Stimulated activated CD8-positive, alpha-beta memory T cell treated with anti-CD3 and anti-CD28 coated beads, Interleukin-2, amount 100 ng/mL, for 1 hour (primary cell): ENCODE data around the gene FNTB.
"Not testable (repeated sequence)": the region's sequence is repeated elsewhere in the genome, so short reads cannot be mapped to it uniquely, and the experiment has no call there.

Experiments used
- DNase-seq, 2 donors: peaks; one replicate each; pipeline ENCODE4 v3.0.0-alpha.2; 2020; ENCODE audit warnings: low read depth in 2 of 2

Gene FNTB

GRCh38 chr14:65087835-65088234 lies 101.1 kb downstream of the FNTB start:
- DNase-seq = not testable (repeated sequence)

- no peak for DNase-seq
Measured at GRCh38 chr14:65092349-65092748, 105.7 kb downstream of the FNTB start.

GRCh38 chr14:65095633-65096205 lies 109.0 kb downstream of the FNTB start:
- DNase-seq = no peak

GRCh38 chr14:65096323-65097089 lies 109.8 kb downstream of the FNTB start:
- DNase-seq = no peak

GRCh38 chr14:65098586-65098985 lies 111.9 kb downstream of the FNTB start:
- DNase-seq = no peak

- DNase-seq = no peak
Measured at GRCh38 chr14:65100922-65101541, 114.3 kb downstream of the FNTB start.

- peak; percentile 3 to 24 for DNase-seq
Measured at GRCh38 chr14:65101631-65102440, 115.1 kb downstream of the FNTB start.

GRCh38 chr14:65102441-65103149 lies 115.9 kb downstream of the FNTB start, which contains the start of gene MAX:
MAX (minus strand) TSS chr14:65102517; CDS start chr14:65102339, 178 bp downstream.
- DNase-seq = peak; percentile 95

GRCh38 chr14:65103150-65103760 lies 116.6 kb downstream of the FNTB start:
- DNase-seq = no peak

GRCh38 chr14:65104791-65105190 lies 118.1 kb downstream of the FNTB start:
- DNase-seq = no peak

- no peak for DNase-seq
Measured at GRCh38 chr14:65106316-65106715, 119.6 kb downstream of the FNTB start.

GRCh38 chr14:65106736-65107135 lies 120.0 kb downstream of the FNTB start:
- DNase-seq = no peak

- DNase-seq = no peak
Measured at GRCh38 chr14:65107200-65107599, 120.5 kb downstream of the FNTB start.

GRCh38 chr14:65109357-65109756 lies 122.7 kb downstream of the FNTB start:
- DNase-seq = no peak

- DNase-seq = no peak
Measured at GRCh38 chr14:65110525-65110924, 123.8 kb downstream of the FNTB start.
